HepG2 (cell line): ENCODE measurements around the gene UBL7. TPM values are rescaled to one million over a fixed set of nuclear protein-coding genes. Genes with fewer than 3 reads are reported as not detected.
A peak's percentile ranks its signal among the peaks of the same experiment; 100 is the strongest.

ENCODE experiments used
- ARID2 ChIP-seq: sonication (generic); formaldehyde crosslinking; IDR thresholded peaks from 2 replicates; pipeline ENCODE4 v1.8.1; 2022; ENCODE audit warnings: mild to moderate bottlenecking, missing genetic modification reagents, borderline replicate concordance
- BORCS8-MEF2B ChIP-seq: sonication (generic); formaldehyde crosslinking; IDR thresholded peaks from 2 replicates; pipeline ENCODE4 v1.8.0; 2022; ENCODE audit warnings: mild to moderate bottlenecking, missing genetic modification reagents
- BRD4 ChIP-seq: sonication (generic); formaldehyde crosslinking; IDR thresholded peaks from 2 replicates; pipeline ENCODE4 v1.4.0; 2020; ENCODE audit warnings: missing genetic modification reagents
- DMAP1 ChIP-seq: IDR thresholded peaks from 2 replicates; pipeline ENCODE4 v1.6.1; 2016
- DPF2 ChIP-seq: sonication (generic); formaldehyde crosslinking; IDR thresholded peaks from 2 replicates; pipeline ENCODE4 v1.4.0; 2020; ENCODE audit warnings: mild to moderate bottlenecking, low read depth, missing genetic modification reagents, borderline replicate concordance
- ELF3 ChIP-seq: IDR thresholded peaks from 2 replicates; pipeline ENCODE4 v1.6.1; 2016; ENCODE audit warnings: missing genetic modification reagents, missing compliant biosample characterization
- ESRRA ChIP-seq: sonication (generic); formaldehyde crosslinking; IDR thresholded peaks from 2 replicates; pipeline ENCODE4 v1.5.1; 2020; ENCODE audit warnings: mild to moderate bottlenecking, low read depth, missing genetic modification reagents
- FOXK2 ChIP-seq: fragments of 450-650 bp; IDR thresholded peaks from 2 replicates; pipeline ENCODE4 v1.6.1; 2016
- HNF4A ChIP-seq: sonication (generic); formaldehyde crosslinking; IDR thresholded peaks from 2 replicates; pipeline ENCODE4 v1.4.0; 2020; ENCODE audit warnings: missing genetic modification reagents
- HNRNPK ChIP-seq: fragments of 200-400 bp; formaldehyde crosslinking; IDR thresholded peaks from 2 replicates; pipeline ENCODE4 v1.6.1; 2018; ENCODE audit warnings: low read length, low read depth, moderate library complexity, mild to moderate bottlenecking; ENCODE audit not compliant: poor library complexity, severe bottlenecking
- MTA3 ChIP-seq: sonication (generic); formaldehyde crosslinking; IDR thresholded peaks from 2 replicates; pipeline ENCODE4 v1.4.0; 2020; ENCODE audit warnings: missing genetic modification reagents
- RXRA ChIP-seq: sonication (generic); formaldehyde crosslinking; IDR thresholded peaks from 2 replicates; pipeline ENCODE4 v1.5.1; 2020; ENCODE audit warnings: missing genetic modification reagents
- SOX5 ChIP-seq: IDR thresholded peaks from 2 replicates; pipeline ENCODE4 v1.6.1; 2016; ENCODE audit warnings: borderline replicate concordance
- SRSF9 ChIP-seq: fragments of 200-400 bp; formaldehyde crosslinking; IDR thresholded peaks from 2 replicates; pipeline ENCODE4 v1.6.1; 2018; ENCODE audit warnings: borderline replicate concordance, mild to moderate bottlenecking, low read depth, low read length; ENCODE audit not compliant: insufficient read depth, poor library complexity, severe bottlenecking
- TBX2 ChIP-seq: sonication (generic); formaldehyde crosslinking; IDR thresholded peaks from 2 replicates; pipeline ENCODE4 v1.5.0; 2020; ENCODE audit warnings: missing genetic modification reagents, mild to moderate bottlenecking, borderline replicate concordance
- ZFP1 ChIP-seq: IDR thresholded peaks from 2 replicates; pipeline ENCODE4 v1.6.1; 2016
- ZNF124 ChIP-seq: sonication (generic); formaldehyde crosslinking; IDR thresholded peaks from 2 replicates; pipeline ENCODE4 v1.4.0; 2020; ENCODE audit warnings: missing genetic modification reagents
- ZNF256 ChIP-seq: sonication (generic); formaldehyde crosslinking; conservative IDR thresholded peaks from 2 replicates; pipeline ENCODE4 v1.4.0; 2020; ENCODE audit warnings: missing genetic modification reagents
- ZNF501 ChIP-seq: sonication (generic); formaldehyde crosslinking; IDR thresholded peaks from 2 replicates; pipeline ENCODE4 v1.5.1; 2020; ENCODE audit warnings: mild to moderate bottlenecking, moderate library complexity, missing genetic modification reagents
- ZNF879 ChIP-seq: sonication (generic); formaldehyde crosslinking; IDR thresholded peaks from 2 replicates; pipeline ENCODE4 v1.8.1; 2023; ENCODE audit warnings: missing genetic modification reagents
- ZSCAN12 ChIP-seq: sonication (generic); formaldehyde crosslinking; IDR thresholded peaks from 2 replicates; pipeline ENCODE4 v1.9.0; 2021; ENCODE audit warnings: mild to moderate bottlenecking, missing genetic modification reagents
- ZSCAN25 ChIP-seq: sonication (generic); formaldehyde crosslinking; IDR thresholded peaks from 2 replicates; pipeline ENCODE4 v1.8.0; 2022; ENCODE audit warnings: mild to moderate bottlenecking, missing genetic modification reagents
- polyA plus RNA-seq, 8 experiments: library from polyadenylated mRNA; depleted of rRNA in 3 of 8; stranded (reverse) in 7 of 8; unstranded in 1 of 8; fragments of >200 nt; fragmentation: Illumina TruSeq in 4 of 8; extraction: Trizol in 4 of 8; gene quantifications; 2 replicates each; pipeline versions ENCODE4 v1.2.1 to v1.2.3, GENCODE V29; 2011 to 2016; ENCODE audit warnings: low read depth in 4 of 8, missing spikeins in 1 of 8, mixed read lengths in 1 of 8; ENCODE audit not compliant: insufficient read depth in 1 of 8
- total RNA-seq, 5 experiments: library from RNA; depleted of rRNA; stranded (reverse); fragments of >200 nt; fragmentation: Illumina TruSeq; extraction: Trizol; gene quantifications; 2 replicates each; pipeline ENCODE4 v1.2.3, GENCODE V29; 2016; ENCODE audit warnings: low read depth in 1 of 5
- TF ChIP-seq, protein P1 (sequence below): sonication (generic); formaldehyde crosslinking; IDR thresholded peaks from 2 replicates; pipeline ENCODE4 v1.4.0; 2020; ENCODE audit warnings: mild to moderate bottlenecking, missing genetic modification reagents
- TF ChIP-seq, protein P2 (sequence below): IDR thresholded peaks from 2 replicates; pipeline ENCODE4 v1.6.1; 2016; ENCODE audit warnings: low read depth, control low read depth
- TF ChIP-seq, protein P3 (sequence below): sonication (generic); IDR thresholded peaks from 2 replicates; pipeline ENCODE4 v1.6.1; 2016; ENCODE audit warnings: low read depth, borderline replicate concordance
- TF ChIP-seq, protein P4 (sequence below): sonication (generic); formaldehyde crosslinking; IDR thresholded peaks from 2 replicates; pipeline ENCODE4 v1.9.0; 2021; ENCODE audit warnings: missing genetic modification reagents, borderline replicate concordance

UBL7 gene
- total and polyA plus RNA-seq, 2 of the 13 experiments (the other 11 are each of a cell fraction or from before 2014, with no cell fraction given): 55.0 to 63.5 TPM

DNA sequence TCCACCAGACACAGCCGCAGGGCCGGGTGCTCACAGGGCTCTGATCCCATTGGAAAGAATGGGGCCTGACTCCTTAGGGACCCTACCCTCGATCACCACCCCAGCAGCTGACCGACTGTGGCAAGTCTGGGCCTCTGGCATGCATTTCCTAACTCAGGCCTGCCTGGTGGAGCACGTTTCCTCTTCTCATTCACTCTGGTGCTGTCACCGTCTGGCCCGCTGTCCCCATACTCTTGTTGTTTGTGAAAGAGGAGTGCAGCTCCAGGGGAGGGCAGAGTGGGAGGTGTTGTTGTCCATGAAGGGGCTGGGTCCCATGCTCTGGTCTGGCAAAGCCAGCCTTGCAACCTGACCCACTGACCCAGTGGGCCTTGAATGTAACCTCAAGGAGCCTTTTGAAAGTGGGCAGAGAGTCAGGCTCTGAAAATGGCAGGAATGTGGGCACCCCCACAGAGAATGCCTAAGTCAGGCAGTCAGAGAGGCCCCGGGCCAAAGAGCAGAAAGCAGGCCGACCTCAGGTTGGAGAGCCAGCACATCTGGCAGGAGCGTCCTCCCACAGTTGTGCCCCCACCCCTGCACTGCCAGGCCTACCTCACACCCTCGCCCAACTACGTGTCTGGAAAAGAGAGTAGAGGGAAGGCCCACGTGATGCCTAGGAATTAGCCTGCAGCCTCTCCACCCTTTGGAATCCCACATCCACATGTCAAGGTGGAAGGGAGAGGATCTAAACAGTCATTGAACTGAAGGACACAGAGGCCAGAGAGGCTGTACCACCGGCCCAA lies 38.1 kb downstream of the UBL7 start (continued):
- TF ChIP-seq, protein P1, sequence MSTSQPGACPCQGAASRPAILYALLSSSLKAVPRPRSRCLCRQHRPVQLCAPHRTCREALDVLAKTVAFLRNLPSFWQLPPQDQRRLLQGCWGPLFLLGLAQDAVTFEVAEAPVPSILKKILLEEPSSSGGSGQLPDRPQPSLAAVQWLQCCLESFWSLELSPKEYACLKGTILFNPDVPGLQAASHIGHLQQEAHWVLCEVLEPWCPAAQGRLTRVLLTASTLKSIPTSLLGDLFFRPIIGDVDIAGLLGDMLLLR (CRISPR knock-in tag): peak; percentile 31; the same call in 1 of the 2 replicates
- 0 out of 2 replicates have a peak, but pooled peaks have one; percentile 31 for TF ChIP-seq ZNF256
- 0 out of 2 replicates have a peak, but pooled peaks have one; percentile 18 for TF ChIP-seq ELF3 (CRISPR knock-in tag)
- no peak for TF ChIP-seq ZNF501
- TF ChIP-seq, protein P2, sequence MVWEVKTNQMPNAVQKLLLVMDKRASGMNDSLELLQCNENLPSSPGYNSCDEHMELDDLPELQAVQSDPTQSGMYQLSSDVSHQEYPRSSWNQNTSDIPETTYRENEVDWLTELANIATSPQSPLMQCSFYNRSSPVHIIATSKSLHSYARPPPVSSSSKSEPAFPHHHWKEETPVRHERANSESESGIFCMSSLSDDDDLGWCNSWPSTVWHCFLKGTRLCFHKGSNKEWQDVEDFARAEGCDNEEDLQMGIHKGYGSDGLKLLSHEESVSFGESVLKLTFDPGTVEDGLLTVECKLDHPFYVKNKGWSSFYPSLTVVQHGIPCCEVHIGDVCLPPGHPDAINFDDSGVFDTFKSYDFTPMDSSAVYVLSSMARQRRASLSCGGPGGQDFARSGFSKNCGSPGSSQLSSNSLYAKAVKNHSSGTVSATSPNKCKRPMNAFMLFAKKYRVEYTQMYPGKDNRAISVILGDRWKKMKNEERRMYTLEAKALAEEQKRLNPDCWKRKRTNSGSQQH (CRISPR knock-in tag): 0 out of 2 replicates have a peak, but pooled peaks have one; percentile 38
- no peak for TF ChIP-seq DPF2 (CRISPR knock-in tag)
- TF ChIP-seq, protein P3, sequence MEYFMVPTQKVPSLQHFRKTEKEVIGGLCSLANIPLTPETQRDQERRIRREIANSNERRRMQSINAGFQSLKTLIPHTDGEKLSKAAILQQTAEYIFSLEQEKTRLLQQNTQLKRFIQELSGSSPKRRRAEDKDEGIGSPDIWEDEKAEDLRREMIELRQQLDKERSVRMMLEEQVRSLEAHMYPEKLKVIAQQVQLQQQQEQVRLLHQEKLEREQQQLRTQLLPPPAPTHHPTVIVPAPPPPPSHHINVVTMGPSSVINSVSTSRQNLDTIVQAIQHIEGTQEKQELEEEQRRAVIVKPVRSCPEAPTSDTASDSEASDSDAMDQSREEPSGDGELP: no peak
- TF ChIP-seq TBX2 (CRISPR knock-in tag): peak; percentile 43; the same call in 1 of the 2 replicates
- no peak for TF ChIP-seq MTA3 (CRISPR knock-in tag)
- TF ChIP-seq, protein P4, sequence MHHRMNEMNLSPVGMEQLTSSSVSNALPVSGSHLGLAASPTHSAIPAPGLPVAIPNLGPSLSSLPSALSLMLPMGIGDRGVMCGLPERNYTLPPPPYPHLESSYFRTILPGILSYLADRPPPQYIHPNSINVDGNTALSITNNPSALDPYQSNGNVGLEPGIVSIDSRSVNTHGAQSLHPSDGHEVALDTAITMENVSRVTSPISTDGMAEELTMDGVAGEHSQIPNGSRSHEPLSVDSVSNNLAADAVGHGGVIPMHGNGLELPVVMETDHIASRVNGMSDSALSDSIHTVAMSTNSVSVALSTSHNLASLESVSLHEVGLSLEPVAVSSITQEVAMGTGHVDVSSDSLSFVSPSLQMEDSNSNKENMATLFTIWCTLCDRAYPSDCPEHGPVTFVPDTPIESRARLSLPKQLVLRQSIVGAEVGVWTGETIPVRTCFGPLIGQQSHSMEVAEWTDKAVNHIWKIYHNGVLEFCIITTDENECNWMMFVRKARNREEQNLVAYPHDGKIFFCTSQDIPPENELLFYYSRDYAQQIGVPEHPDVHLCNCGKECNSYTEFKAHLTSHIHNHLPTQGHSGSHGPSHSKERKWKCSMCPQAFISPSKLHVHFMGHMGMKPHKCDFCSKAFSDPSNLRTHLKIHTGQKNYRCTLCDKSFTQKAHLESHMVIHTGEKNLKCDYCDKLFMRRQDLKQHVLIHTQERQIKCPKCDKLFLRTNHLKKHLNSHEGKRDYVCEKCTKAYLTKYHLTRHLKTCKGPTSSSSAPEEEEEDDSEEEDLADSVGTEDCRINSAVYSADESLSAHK (CRISPR knock-in tag): no peak
- peak; percentile 18; the same call in 1 of the 2 replicates for TF ChIP-seq DMAP1 (CRISPR knock-in tag)
- TF ChIP-seq BRD4 (CRISPR knock-in tag): 0 out of 2 replicates have a peak, but pooled peaks have one; percentile 24
- TF ChIP-seq ZNF879 (CRISPR knock-in tag): no peak
- no peak for TF ChIP-seq ZSCAN12
- no peak for TF ChIP-seq FOXK2
- TF ChIP-seq HNF4A (CRISPR knock-in tag): peak; percentile 56
- TF ChIP-seq RXRA: peak; percentile 87
- 0 out of 2 replicates have a peak, but pooled peaks have one; percentile 40 for TF ChIP-seq ARID2 (CRISPR knock-in tag)
- peak; percentile 29; the same call in 1 of the 2 replicates for TF ChIP-seq SOX5 (CRISPR knock-in tag)
- no peak for TF ChIP-seq SRSF9
- peak; percentile 42; the same call in 1 of the 2 replicates for TF ChIP-seq BORCS8-MEF2B (CRISPR knock-in tag)
- TF ChIP-seq HNRNPK: no peak
- TF ChIP-seq ZNF124: 0 out of 2 replicates have a peak, but pooled peaks have one; percentile 35
- TF ChIP-seq ZFP1 (CRISPR knock-in tag): no peak
- TF ChIP-seq ESRRA: peak; percentile 51; the same call in 1 of the 2 replicates
- peak; percentile 81; the same call in 1 of the 2 replicates for TF ChIP-seq ZSCAN25
